Left hindlimb (tissue), 1 donor: ENCODE results near the gene PRKCE.

Source experiments
- DNase-seq: peaks from one replicate; pipeline ENCODE4 v3.0.0-alpha.2; 2018

Gene PRKCE

GRCh38 chr2:45729753-45730512 is 78.5 kb downstream of the PRKCE start:
- DNase-seq: no peak

- no peak for DNase-seq
Measured at GRCh38 chr2:45731141-45731540, 79.7 kb downstream of the PRKCE start.

- no peak for DNase-seq
Measured at GRCh38 chr2:45732436-45732835, 81.0 kb downstream of the PRKCE start.

GRCh38 chr2:45732946-45733345 is 81.5 kb downstream of the PRKCE start:
- no peak for DNase-seq

GRCh38 chr2:45734336-45734735 is 82.9 kb downstream of the PRKCE start:
- DNase-seq: no peak

- no peak for DNase-seq
Measured at GRCh38 chr2:45734952-45735351, 83.5 kb downstream of the PRKCE start.

GRCh38 chr2:45736757-45737704 is 85.6 kb downstream of the PRKCE start:
- no peak for DNase-seq

- no peak for DNase-seq
Measured at GRCh38 chr2:45739796-45740485, 88.5 kb downstream of the PRKCE start.

GRCh38 chr2:45741161-45741850 is 89.8 kb downstream of the PRKCE start:
- no peak for DNase-seq

- DNase-seq: peak; percentile 62
Measured at GRCh38 chr2:45743531-45744396, 92.3 kb downstream of the PRKCE start.

GRCh38 chr2:45745231-45745630 is 93.8 kb downstream of the PRKCE start:
- DNase-seq: no peak

- DNase-seq: no peak
Measured at GRCh38 chr2:45746888-45747287, 95.4 kb downstream of the PRKCE start.

- no peak for DNase-seq
Measured at GRCh38 chr2:45747363-45747762, 95.9 kb downstream of the PRKCE start.

GRCh38 chr2:45748239-45748638 is 96.8 kb downstream of the PRKCE start:
- DNase-seq: peak; percentile 67

GRCh38 chr2:45750001-45750400 is 98.5 kb downstream of the PRKCE start:
- DNase-seq: no peak

GRCh38 chr2:45750484-45750883 is 99.0 kb downstream of the PRKCE start:
- no peak for DNase-seq

- DNase-seq: no peak
Measured at GRCh38 chr2:45753381-45753780, 101.9 kb downstream of the PRKCE start.

GRCh38 chr2:45754131-45755010 is 102.9 kb downstream of the PRKCE start:
- DNase-seq: no peak

- DNase-seq: no peak
Measured at GRCh38 chr2:45755585-45756335, 104.3 kb downstream of the PRKCE start.

- no peak for DNase-seq
Measured at GRCh38 chr2:45758018-45758417, 106.5 kb downstream of the PRKCE start.
